HG02970 (cell line): ENCODE results near the gene PRPF19.

ENCODE experiments used
- ATAC-seq: cut with Tn5 transposase; IDR thresholded peaks from one replicate; pipeline ENCODE4 v1.9.1; 2021; ENCODE audit warnings: mild to moderate bottlenecking, moderate library complexity, moderate number of reproducible peaks; ENCODE audit not compliant: unreplicated experiment, low FRiP score

The PRPF19 gene

GRCh38 chr11:60906132-60906972 is at the start of gene PRPF19:
Gene PRPF19, minus strand, starts transcription at chr11:60906585. Its CDS starts 203 bp downstream, at chr11:60906382.
- ATAC-seq = peak; percentile 82

- ATAC-seq = no peak
These were observed 49.2 kb upstream of the PRPF19 start for GRCh38 chr11:60955571-60955970.

- no peak for ATAC-seq
These were observed 48.0 kb upstream of the PRPF19 start for GRCh38 chr11:60954421-60954820.

GRCh38 chr11:60953781-60954180 is 47.4 kb upstream of the PRPF19 start:
- ATAC-seq = no peak

GRCh38 chr11:60952742-60953170 is 46.4 kb upstream of the PRPF19 start:
- no peak for ATAC-seq

GRCh38 chr11:60951904-60952741 is 45.7 kb upstream of the PRPF19 start, which contains the start of gene SLC15A3:
Gene SLC15A3, minus strand, starts transcription at chr11:60952176. Its CDS starts 625 bp downstream, at chr11:60951551.
- ATAC-seq = peak; percentile 46

GRCh38 chr11:60951606-60951903 is 45.2 kb upstream of the PRPF19 start:
- ATAC-seq = no peak

GRCh38 chr11:60950933-60951605 is 44.7 kb upstream of the PRPF19 start:
- ATAC-seq = no peak

GRCh38 chr11:60950024-60950423 is 43.6 kb upstream of the PRPF19 start:
- no peak for ATAC-seq

GRCh38 chr11:60948250-60948649 is 41.9 kb upstream of the PRPF19 start:
- ATAC-seq = no peak

- ATAC-seq = no peak
These were observed 41.3 kb upstream of the PRPF19 start for GRCh38 chr11:60947700-60948099.

GRCh38 chr11:60946601-60947264 is 40.3 kb upstream of the PRPF19 start:
- no peak for ATAC-seq

- ATAC-seq = no peak
These were observed 38.9 kb upstream of the PRPF19 start for GRCh38 chr11:60945295-60945667.

GRCh38 chr11:60944490-60945294 is 38.3 kb upstream of the PRPF19 start:
- ATAC-seq = no peak

GRCh38 chr11:60942970-60943565 is 36.7 kb upstream of the PRPF19 start:
- ATAC-seq = no peak

- ATAC-seq = no peak
These were observed 35.8 kb upstream of the PRPF19 start for GRCh38 chr11:60942219-60942618.

- no peak for ATAC-seq
These were observed 35.2 kb upstream of the PRPF19 start for GRCh38 chr11:60941371-60942119.

- ATAC-seq = no peak
These were observed 33.5 kb upstream of the PRPF19 start for GRCh38 chr11:60939855-60940254.

GRCh38 chr11:60939301-60939700 is 32.9 kb upstream of the PRPF19 start:
- ATAC-seq = no peak
